Measurements from ENCODE around the gene CLIC4. TPM values are rescaled to one million over a fixed set of nuclear protein-coding genes. Genes with fewer than 3 reads are reported as not detected.

CLIC4 gene
- total and polyA plus RNA-seq, 9 of the 15 experiments (the other 6 are each of a cell fraction or from before 2014, with no cell fraction given): 16.0 to 67.5 (median 38.4) TPM

DNA sequence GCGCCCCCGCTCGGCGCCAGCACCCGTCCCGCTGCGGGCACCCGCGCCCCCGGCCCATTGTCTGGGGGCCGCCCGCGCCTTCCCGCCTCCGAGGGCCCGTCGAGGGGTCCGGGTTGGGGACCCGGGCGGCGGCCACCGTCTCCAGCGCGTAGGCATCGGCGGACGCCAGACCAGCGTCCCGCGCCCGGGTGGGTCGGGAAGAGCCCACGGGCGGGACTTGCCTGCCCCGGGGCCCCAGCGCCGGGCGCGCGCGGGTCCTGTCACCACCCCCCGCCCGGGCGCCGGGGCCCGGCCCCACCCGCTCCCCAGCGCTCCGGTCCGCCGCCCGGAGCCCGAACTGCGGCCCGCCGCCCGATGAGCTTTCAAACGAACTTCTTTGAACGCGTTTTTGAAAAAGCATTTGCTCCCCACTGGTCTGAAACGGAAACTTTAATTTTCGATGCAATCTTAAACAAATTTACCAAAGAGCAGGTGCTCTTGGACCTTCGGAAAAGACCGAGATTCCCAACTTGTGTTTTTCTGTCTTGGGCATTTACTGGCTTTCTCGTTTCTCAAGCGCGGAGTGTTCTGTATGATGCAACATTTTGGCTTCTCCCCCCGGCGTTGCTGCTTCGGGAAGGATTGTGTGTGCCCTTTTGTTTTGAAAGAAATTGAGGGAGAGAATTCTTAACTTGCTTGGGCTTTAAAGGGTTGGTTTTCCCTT, 615 bp downstream of the CLIC4 start (continued):
- 0 out of 2 replicates have a peak, but pooled peaks have one; percentile 28 for TF ChIP-seq RNF2 (IDR thresholded peaks at IDR 0.05)
- TF ChIP-seq, protein P1, sequence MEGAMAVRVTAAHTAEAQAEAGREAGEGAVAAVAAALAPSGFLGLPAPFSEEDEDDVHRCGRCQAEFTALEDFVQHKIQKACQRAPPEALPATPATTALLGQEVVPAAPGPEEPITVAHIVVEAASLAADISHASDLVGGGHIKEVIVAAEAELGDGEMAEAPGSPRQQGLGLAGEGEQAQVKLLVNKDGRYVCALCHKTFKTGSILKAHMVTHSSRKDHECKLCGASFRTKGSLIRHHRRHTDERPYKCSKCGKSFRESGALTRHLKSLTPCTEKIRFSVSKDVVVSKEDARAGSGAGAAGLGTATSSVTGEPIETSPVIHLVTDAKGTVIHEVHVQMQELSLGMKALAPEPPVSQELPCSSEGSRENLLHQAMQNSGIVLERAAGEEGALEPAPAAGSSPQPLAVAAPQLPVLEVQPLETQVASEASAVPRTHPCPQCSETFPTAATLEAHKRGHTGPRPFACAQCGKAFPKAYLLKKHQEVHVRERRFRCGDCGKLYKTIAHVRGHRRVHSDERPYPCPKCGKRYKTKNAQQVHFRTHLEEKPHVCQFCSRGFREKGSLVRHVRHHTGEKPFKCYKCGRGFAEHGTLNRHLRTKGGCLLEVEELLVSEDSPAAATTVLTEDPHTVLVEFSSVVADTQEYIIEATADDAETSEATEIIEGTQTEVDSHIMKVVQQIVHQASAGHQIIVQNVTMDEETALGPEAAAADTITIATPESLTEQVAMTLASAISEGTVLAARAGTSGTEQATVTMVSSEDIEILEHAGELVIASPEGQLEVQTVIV (CRISPR knock-in tag; IDR thresholded peaks at IDR 0.05; ENCODE audit: borderline replicate concordance): no peak
- TF ChIP-seq XRCC4 (IDR thresholded peaks at IDR 0.05; ENCODE audit: extremely low read depth, insufficient read depth, insufficient read length): no peak
- TF ChIP-seq, protein P2, sequence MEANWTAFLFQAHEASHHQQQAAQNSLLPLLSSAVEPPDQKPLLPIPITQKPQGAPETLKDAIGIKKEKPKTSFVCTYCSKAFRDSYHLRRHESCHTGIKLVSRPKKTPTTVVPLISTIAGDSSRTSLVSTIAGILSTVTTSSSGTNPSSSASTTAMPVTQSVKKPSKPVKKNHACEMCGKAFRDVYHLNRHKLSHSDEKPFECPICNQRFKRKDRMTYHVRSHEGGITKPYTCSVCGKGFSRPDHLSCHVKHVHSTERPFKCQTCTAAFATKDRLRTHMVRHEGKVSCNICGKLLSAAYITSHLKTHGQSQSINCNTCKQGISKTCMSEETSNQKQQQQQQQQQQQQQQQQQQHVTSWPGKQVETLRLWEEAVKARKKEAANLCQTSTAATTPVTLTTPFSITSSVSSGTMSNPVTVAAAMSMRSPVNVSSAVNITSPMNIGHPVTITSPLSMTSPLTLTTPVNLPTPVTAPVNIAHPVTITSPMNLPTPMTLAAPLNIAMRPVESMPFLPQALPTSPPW (CRISPR knock-in tag; IDR thresholded peaks at IDR 0.05): peak; percentile 57; the same call in 1 of the 2 replicates
- no peak; the same call in 1 of the 2 replicates for TF ChIP-seq FOSL1 (tag; conservative IDR thresholded peaks at IDR 0.05)
- no peak for TF ChIP-seq ZNF280A (IDR thresholded peaks at IDR 0.05; ENCODE audit: low read depth, partially characterized antibody)

Data from K562 (cell line).